NCI-H2196 treated with DMSO at 0.1 percent for 48 hours (cell line): ENCODE measurements around the gene LCN6.

Source experiments
- DNase-seq: peaks from one replicate; lab custom pipeline; 2025; ENCODE audit not compliant: unreplicated experiment; lab: John Stamatoyannopoulos, UW

LCN6 gene

DNA sequence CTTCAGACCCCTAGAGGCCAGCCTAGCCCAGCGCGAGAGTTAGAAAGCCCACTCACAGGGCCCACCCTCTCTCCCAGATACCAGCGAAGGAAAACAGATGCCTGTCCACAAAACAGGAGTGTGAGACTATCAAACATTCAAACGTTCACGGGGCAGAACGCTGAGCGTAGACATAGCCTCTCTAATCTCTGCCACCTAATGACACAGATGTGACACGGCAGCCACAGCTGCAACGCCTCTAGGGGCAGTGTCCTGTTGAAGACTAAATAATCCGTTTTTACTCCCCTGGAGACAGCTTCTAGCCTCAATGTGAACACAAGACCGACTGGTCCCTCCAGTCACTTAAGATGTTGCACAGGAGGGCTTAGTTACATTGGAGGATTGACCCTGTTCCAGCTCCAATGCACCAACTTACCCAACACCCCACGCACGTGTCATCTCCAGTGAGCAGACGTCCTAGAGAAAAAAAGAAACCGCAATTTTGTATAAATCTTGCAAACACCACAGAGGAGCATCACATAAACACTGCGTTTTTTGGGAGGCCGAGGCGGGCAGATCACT is 21.6 kb downstream of the LCN6 start:
- DNase-seq: no peak

DNA sequence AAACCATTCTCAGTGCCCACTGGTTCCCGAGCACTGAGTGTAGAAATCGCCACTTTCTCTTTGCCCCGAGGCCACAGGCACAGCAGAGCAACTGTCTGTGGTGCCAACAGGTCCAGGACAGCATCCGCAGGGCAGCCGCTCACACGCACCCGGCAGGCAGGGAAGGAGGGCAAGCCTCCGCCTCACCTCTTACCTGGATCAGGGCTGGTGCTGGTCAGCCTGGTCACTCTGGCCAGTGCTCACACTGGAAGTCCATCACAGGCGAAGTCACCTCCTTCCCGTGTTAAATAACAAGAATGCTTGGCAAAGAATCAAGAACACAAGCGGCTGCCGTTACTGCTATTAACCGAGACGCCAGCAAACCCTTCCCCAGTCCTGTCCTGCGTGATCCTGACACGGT is 22.2 kb downstream of the LCN6 start:
- no peak for DNase-seq

- DNase-seq: no peak
Measured at GRCh38 chr9:136725612-136726011, 22.7 kb downstream of the LCN6 start.

DNA sequence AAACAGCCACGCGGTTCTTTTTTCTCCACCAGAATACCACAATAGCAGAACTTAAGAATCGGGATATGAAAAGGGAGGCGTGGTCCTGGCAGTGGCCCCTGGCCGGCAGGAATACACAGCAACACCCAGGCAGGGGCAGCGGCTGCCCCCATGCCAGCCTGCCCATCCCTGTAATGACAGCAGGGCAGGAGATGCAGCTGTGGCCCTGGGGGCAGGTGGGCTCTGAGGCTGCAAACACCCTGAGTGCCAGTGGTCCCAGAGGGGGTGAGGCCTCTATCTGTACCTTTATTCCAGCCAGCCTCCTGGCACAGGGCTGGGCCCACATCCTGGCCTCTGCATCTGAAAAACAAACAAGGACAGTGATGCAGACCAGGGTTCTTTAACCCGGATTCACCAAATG is 23.6 kb downstream of the LCN6 start:
- no peak for DNase-seq

DNA sequence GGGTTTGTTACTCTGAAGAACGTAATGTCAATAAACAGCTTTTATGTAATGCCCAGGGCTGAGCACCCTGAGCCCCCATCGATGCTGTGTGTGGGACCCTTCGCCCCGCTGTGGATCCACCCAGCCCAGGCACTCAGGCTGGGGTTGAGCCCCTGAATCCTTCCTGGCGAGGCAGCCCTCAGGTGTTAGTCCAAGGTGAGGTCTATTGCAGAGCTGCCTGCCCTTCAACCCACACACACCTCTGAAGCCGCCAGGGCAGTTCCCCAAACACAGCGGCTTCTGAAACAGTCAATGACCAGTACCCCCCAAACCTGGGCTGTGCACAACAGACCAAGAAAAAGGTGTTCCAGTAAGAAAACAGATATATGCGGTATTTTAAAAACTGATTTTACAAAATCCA is 24.3 kb downstream of the LCN6 start:
- DNase-seq: no peak

DNA sequence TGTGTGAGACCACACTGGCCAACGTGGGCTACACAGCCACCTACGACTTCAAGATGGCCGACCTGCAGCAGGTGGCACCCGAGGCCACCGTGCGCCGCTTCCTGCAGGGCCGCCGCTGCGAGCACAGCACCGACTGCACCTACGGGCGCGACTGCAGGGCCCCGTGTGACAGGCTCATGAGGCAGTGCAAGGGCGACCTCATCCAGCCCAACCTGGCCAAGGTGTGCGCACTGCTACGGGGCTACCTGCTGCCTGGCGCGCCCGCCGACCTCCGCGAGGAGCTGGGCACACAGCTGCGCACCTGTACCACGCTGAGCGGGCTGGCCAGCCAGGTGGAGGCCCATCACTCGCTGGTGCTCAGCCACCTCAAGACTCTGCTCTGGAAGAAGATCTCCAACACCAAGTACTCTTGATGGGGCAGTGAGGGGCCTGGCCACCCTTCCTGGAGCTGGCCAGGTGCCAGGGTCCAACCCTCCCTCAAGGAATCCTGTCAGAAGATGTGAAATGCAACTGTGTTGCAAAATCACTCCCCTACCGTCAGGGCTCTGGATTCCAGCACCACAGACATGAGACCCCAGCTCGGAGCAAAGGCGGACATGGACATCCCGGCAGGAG is 24.9 kb downstream of the LCN6 start:
- DNase-seq: no peak

- no peak for DNase-seq
Measured at GRCh38 chr9:136722969-136723356, 25.4 kb downstream of the LCN6 start.

DNA sequence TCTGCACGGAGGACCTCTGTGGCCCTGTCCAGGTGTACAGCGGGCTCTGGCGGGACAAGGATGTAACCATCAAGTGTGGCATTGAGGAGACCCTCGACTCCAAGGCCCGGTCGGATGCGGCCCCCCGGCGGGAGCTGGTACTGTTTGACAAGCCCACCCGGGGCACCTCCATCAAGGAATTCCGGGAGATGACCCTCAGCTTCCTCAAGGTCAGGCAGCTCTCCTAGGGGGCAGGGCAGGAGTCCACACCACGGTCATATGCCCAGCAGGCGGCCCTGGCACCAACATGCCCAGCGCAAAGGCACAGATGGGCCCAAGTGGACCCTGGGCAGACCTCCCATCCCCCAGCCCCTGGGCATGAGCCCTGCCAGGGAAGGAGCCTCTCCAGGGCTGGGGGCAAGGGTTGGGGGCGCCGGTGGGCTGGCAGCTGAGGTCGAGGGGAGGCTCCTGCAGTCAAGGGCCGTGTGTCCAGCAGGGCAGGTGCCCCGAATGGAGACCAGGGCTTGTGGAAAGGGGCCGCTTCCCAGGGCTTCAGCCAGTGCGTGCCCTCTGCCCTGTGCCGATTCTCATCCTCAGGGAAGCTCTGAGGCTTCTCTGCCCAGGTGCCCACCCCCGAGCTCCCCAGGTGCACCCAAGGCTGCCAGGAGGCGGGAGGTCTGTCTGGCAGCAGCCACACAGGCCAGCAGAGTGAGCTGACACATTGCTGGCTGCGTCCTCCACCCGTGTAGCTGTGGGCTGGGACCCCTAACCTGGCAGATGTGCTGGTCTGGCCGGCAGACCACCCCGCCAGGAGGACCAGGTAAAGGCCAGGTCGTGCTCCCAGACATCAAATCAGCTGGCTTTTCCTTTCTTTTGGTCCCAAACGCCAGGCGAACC is 26.0 kb downstream of the LCN6 start:
- DNase-seq: no peak

DNA sequence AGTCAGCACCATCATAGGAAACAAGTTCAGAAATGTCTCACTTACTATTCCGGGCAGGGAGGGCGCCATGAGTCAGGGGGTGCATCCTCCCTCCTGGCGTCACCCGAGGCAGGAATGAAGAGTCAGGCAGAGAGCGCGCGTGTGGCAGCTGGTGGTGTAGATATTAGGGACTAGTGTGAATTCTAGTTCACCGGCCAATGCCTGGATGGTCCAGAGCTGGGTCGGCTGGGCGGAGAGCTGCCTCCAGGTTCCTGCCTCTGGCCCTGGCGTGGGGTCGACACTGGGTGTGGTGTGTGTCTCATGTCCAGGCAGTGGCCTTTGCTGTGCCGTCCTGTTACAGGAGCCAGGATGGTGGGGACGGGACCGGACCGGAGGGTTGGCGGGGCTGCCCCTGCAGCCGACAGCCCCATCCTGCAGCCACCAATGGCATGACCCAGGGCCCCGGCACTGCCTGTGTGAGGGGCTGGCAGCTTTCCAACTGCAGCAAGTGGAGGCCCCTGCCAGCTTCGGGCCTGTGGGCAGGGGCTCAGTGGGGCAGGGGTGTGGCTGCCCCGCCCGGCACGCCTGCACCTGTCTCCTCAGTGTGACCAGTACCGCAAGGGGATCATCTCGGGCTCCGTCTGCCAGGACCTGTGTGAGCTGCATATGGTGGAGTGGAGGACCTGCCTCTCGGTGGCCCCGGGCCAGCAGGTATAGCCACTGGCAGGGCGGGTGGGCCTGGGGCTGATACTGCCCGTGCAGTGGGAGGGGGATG is 26.8 kb downstream of the LCN6 start:
- no peak for DNase-seq

- DNase-seq: no peak
Measured at GRCh38 chr9:136720898-136721338, 27.4 kb downstream of the LCN6 start.

DNA sequence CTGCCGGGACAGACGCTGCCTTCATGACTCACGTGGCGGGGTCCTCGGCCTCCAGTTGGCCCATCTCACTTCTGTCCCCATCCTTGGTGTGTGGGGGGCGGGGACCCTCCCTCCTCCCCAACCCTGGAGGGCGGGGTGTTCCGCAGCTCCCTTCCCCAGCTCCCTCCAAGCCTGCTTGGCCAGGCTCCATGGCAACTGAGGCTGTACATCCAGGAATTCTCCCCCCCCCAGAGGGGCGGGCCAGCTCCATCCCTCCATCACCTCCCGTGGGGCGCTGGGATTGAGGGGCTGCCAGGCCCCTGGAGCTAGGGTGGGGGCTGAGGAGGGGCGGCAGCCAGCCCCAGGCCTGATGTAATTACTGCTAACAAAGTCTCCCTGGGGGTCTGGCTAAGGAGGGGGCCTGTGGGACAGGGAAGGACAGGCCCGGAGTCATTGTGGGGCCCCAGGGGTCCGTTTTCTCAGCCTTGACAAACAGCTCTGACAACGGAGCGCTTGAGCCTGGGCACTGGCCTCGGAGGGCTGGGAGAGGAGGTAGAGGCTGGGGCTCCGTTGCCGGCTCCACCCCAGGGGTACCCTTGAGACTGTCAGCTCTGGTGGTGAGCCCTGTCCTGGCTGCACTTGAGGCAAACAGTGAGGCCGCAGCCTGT is 28.0 kb downstream of the LCN6 start:
- DNase-seq: no peak

DNA sequence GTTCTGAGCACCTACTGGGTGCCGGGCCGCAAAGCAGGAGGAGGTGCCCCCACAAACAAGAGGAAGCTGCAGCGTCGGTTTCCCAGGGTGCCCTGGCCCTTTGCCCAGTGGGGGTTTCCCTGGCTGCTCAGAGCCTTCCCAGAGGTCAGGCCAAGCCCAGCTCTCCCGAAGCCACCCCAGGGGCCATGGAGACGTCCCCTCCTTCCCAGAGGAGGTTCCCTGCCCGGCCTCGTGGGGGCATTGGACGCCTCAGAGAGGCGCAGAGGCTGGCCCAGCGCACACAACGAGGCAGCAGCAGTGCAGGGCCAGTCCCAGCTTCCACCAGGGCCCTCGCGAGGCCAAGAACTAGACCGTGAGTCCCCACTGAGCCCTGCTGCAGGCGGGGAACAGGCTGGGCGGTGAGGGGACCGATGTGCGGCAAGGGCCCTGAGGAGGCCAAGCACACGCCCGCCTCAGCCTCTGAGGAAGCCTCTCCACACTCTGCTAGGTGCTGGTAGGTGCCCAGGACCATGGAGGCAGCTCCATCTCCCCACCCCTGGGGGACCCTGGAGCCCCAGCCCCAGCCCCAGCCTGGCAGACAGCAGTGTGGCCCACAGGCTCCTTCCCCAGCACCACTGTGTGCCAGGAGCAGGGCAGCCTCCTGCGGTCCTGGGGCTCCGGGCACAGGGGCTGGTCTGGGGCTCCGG is 29.0 kb downstream of the LCN6 start:
- DNase-seq: no peak

DNA sequence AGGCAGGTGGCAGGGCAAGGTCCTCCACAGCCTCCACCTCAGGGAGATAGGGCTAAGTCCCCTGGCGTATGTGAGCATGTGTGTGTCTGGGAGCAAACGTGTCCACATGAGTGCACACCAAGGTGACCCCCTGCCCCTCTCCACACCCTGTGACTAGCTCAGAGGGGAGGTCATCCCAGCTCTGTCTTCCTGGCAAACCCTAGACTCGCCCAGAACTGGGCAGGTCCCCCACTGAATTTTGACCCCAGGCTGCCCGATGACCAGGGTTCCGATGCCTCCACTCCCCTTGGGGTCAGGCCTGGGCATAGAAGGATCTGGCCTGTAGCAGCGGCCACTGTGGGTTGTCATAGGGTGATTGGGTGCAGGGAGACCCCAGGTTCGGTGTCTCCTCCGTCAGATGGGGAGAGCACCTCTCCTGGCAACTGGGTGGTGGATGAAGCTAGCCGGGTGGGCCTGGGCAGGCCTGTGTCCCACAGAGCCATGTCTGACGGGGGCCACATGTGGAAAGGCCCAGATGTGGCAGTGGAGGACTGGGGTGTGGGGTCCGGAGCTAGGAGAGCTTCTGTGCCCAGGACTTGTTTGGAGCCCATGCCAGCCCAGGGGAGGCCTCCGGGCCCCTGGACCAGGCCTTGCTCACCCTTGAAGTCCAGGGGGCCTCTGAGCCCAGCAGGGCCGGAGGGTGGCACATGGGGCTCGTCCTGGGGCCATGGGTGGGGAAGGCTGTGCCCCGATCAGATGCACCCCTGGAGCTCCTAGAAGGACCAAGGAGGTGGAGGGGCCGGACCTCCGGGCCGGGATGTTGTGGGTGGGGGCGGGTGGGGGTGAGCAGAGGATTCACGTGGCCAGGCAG is 29.8 kb downstream of the LCN6 start:
- no peak for DNase-seq

- DNase-seq: no peak
Measured at GRCh38 chr9:136717399-136717798, 30.9 kb downstream of the LCN6 start.

DNA sequence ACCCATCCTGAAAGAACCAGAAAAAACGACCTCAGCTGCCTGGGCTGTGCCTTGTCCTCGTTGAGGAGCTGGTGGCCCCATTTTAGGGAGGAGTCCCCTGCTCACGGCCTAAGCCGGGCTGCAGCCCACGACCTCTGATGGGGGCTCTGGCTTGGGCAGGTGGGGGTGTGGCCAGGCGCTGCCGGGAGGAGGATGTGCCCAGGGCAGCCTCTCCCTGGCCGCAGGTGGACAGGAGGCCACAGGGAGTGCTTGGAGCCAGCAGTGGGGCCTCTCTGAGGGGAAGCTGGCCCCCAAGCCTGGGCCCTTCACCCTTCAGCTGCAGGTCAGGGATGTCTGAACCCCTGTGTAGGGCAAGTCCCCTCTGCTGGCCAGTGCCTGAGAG is 33.4 kb downstream of the LCN6 start:
- no peak for DNase-seq

DNA sequence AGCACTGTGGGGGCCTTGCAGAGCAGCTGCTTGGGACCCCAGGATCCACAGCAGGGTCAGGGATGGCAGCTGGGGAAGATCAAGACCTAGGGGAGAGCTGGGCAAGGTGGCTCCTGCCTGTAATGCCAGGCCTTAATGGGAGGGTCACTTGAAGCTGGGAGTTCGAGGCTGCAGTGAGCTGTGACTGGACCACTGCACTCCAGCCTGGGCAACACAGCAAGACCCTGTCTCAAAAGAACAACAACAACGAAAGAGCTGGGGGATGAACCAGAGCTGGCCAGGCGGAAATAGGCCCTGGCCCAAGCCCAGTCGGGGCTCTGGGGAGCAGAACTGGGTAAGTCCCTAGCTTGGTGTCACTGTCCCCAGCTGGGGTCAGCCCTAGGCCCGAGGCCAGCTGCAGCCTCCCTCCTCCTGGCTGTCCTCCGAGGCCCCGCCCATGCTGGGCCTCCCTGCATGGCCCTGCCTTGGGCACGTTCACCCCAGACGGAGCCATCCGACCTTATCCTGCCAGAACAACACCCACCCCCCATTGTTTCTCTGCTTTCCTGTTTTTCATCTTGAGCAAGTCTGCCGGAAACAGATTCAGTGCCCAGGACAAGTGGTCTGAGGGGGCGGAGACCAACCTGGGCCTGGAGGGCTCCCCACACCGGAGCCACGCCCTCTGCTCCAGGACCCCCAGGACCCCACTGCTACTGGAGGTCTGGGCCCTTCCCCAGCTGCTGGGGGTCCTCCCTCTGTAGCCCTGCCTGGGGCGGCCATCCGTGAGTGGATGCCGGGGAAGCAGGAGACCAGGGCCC is 34.0 kb downstream of the LCN6 start:
- DNase-seq: no peak

DNA sequence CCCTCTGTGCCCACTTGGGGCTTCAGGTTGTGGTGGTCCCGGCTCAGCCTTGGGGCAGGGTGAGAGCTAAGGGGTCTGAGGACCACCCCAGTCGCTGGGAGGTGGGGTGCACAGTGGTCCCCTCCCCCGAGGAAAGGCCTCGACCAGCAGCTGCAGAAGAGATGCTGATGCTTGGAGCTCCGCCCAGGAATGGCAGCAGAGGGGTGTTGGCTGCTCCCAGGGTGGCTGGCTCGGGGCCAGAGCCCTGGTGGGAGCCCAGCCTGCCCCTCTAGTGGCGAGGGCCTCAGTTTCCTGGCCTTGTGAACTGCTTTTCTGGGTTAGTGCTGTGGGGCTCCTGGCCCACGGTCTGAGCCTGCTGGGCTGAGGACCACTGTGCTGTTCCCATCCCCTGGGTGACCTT is 34.8 kb downstream of the LCN6 start:
- DNase-seq: no peak

DNA sequence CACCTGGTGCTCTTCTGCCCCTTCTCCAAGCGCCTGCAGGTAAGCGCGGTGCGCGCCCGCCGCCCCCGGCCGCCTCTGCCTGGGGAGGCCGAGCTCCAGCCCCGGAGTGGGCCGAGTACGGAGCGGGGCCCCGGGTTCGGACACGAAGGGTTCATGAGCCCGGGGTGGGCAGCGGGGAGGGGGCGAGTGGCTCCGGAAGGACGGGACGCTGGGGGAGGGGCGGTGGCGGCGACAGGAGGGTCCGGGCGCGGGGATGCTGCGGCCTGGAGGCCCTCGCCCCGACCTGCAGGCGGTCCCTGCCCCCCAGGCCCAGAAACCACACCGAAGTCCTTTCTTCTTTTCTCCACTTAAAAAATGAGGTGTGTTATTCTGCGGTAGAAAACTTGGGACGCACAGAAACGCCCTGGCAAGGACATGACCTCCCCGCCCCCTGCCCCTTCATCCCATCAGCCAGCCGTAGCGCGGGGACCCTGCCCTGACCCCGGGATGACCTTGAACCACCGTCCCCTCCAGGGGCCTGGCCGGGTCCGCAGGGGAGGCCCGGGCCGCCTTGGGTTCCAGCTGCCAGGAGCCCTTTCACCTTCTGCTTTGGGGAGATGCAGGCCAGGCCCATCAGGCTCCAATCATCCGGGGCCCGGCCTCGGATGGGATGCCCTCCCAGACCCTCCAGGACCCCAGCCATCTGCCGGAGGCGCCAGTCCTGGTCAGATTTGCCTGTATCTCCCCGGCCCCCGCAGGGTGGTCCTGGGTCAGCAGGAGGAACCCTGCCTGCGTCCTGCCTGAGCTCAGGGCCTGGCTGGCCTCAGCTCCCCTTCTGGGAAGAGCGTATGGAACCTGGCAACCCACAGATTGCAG is 35.4 kb downstream of the LCN6 start:
- DNase-seq: no peak
